ENCODE data around the gene RYR3. TPM values are rescaled to one million over a fixed set of nuclear protein-coding genes. Genes with fewer than 3 reads are reported as not detected.

The RYR3 gene
- total RNA-seq, 1 donor from 2014 or later = 0.61 TPM

DNA sequence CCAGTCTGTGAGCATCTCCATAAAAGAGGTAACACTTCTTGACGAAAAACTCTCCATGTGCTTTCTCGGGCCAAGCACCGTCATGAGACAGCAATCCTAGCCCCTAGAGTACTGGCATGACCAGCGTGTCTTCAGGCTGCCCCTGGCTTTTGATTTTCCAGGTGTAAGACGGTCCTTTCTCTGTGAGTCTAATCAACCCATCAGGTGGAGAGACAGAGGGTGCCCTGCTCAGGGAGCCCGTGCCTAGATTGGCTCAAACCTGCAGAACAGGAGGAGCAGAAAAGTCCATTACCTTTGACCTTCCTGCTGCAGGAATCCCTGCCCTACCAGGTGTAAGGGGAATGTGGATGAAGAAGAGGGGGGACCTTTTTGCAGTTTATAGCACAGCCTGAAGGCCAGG lies 548.1 kb downstream of the RYR3 start:
- Histone ChIP-seq H3K27ac (no peak overlapping the region), H3K27me3 (no peaks in the 10 kb centered on the region), H3K36me3 (no peaks in the 10 kb centered on the region), H3K4me1 (no peaks in the 10 kb centered on the region), H3K9me3 (no peaks in the 10 kb centered on the region), H3K4me3 (no peak overlapping the region)
- TF ChIP-seq, protein P1, sequence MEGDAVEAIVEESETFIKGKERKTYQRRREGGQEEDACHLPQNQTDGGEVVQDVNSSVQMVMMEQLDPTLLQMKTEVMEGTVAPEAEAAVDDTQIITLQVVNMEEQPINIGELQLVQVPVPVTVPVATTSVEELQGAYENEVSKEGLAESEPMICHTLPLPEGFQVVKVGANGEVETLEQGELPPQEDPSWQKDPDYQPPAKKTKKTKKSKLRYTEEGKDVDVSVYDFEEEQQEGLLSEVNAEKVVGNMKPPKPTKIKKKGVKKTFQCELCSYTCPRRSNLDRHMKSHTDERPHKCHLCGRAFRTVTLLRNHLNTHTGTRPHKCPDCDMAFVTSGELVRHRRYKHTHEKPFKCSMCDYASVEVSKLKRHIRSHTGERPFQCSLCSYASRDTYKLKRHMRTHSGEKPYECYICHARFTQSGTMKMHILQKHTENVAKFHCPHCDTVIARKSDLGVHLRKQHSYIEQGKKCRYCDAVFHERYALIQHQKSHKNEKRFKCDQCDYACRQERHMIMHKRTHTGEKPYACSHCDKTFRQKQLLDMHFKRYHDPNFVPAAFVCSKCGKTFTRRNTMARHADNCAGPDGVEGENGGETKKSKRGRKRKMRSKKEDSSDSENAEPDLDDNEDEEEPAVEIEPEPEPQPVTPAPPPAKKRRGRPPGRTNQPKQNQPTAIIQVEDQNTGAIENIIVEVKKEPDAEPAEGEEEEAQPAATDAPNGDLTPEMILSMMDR (IDR thresholded peaks at IDR 0.05) = no peak
- DNase-seq (no peak), ATAC-seq (no peak)
- intact Hi-C loops (cut with DNase I) = no loop called here

DNA sequence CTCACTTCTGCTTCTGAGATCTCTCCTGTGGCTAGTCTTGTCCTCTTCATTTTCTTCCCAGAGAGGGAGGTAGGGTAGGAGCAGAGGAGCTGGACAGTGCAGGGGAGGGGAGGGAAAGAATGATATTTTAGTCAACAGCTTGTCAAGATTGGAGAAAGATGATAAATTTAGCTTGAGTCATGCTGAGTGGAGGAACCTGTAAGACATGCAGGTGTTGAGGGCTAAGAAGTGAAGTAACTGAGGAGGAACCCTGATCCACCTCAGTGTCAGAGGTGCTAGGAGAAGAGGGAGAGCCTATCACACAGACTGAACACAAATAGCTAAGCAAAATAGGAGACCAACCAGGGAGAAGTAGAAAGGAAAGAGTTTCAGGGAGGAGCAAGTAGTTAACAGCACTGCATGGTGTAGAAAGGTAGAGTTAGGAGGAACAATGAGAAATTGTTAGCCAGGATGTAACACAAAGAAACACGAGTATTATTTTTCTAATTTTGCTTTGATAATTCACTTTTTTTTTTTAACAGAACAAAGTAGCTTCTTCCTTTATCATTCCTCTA lies 549.3 kb downstream of the RYR3 start:
- no peaks in the 10 kb centered on the region for H3K27me3 ChIP-seq
- H3K27ac ChIP-seq = no peak overlapping the region
- no peaks in the 10 kb centered on the region for H3K9me3 ChIP-seq
- TF ChIP-seq, protein P1 (IDR thresholded peaks at IDR 0.05) = no peak
- DNase-seq (no peak), ATAC-seq (no peak)
- no peaks in the 10 kb centered on the region for H3K4me1 ChIP-seq
- H3K4me3 ChIP-seq = no peak overlapping the region
- H3K36me3 ChIP-seq = peaks cover 4% of the 10 kb centered on the region
- intact Hi-C loops (cut with DNase I) = no loop called here

GRCh38 chr15:33860754-33861153 lies 550.0 kb downstream of the RYR3 start:
- ATAC-seq (no peak), DNase-seq (no peak)
- no peaks in the 10 kb centered on the region for H3K27me3 ChIP-seq
- no peak overlapping the region for H3K4me3 ChIP-seq
- TF ChIP-seq, protein P1 (IDR thresholded peaks at IDR 0.05) = no peak
- H3K27ac ChIP-seq = no peak overlapping the region
- H3K4me1 ChIP-seq = no peaks in the 10 kb centered on the region
- peaks cover 4% of the 10 kb centered on the region for H3K36me3 ChIP-seq
- no peaks in the 10 kb centered on the region for H3K9me3 ChIP-seq
- intact Hi-C loops (cut with DNase I) = no loop called here

DNA sequence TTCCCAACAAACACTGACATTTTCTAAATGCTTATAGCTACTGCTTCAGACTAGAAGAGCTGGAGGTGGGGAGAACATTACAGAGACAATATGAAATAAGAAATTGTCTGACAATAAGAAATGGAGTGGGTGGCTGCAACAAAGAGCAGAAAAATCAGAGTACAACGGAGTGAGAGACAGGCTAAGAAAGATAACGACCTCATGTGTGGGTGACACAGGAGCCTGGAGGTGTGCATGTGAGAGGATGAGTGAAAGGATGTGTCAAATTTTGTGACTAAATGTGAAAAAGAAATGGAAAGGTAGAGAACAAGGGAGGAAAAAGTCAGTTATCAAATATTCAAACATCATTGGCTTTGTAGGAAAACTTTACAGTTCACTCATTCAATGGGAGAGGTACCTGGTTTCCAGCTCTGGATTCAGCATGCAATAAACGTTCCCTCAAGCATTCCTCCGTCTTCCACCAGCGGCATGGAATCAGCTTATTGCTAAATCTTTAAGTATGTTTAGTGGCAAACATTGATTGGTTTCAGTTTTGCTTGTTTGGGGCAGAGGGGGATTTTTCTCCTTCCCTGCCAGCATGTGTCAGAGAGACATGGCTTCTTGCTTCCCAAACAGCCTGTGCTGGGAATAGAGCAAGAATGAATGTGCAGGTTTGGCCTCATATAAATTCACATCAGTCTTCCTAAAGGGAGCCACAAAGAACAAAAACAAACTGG lies 553.8 kb downstream of the RYR3 start:
- Histone ChIP-seq H3K27me3 (no peaks in the 10 kb centered on the region), H3K4me3 (no peak overlapping the region), H3K36me3 (peaks cover 13% of the 10 kb centered on the region), H3K9me3 (no peaks in the 10 kb centered on the region), H3K4me1 (no peaks in the 10 kb centered on the region), H3K27ac (no peak overlapping the region)
- DNase-seq (no peak), ATAC-seq (no peak)
- intact Hi-C loops (cut with DNase I) = no loop called here
- TF ChIP-seq, protein P1 (IDR thresholded peaks at IDR 0.05) = no peak

DNA sequence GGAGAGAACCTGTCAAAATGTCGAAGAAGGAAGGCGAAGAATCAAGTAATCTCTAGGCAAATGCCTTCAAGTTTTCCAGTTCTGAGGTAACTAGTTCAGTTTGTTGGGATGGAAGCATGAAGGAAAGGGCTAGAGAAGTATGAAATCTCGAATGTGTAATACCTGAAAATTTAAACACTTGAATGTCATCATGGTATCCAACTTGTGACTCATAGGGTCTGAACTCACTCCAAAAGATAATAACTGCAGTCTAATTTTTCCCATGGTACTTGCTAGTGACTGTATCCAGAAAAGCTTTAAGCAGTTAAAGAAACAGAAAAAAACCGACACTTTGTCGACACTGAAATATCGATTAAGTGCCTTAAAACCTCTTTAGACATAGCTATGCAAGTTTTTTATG lies 554.6 kb downstream of the RYR3 start:
- ATAC-seq (no peak), DNase-seq (no peak)
- Histone ChIP-seq H3K27me3 (no peaks in the 10 kb centered on the region), H3K9me3 (no peaks in the 10 kb centered on the region), H3K4me3 (no peak overlapping the region), H3K4me1 (no peaks in the 10 kb centered on the region), H3K27ac (no peak overlapping the region), H3K36me3 (peaks cover 13% of the 10 kb centered on the region)
- TF ChIP-seq, protein P1 (IDR thresholded peaks at IDR 0.05) = no peak
- intact Hi-C loops (cut with DNase I) = no loop called here

All from upper lobe of right lung (tissue), 1 donor.